HCT116 (cell line): ENCODE results near the gene PLK1. TPM values are rescaled to one million over a fixed set of nuclear protein-coding genes. Genes with fewer than 3 reads are reported as not detected.

ENCODE experiments used
- ATAC-seq: fragments of 200-7000 bp; cut with Tn5 transposase; 2 replicates; pipeline ENCODE4 v1.9.1; 2020; ENCODE audit warnings: mild to moderate bottlenecking, moderate library complexity
- BruUV-seq: library from RNA; stranded (reverse); fragments of 400-500 nt; replicated peaks from 2 replicates; lab custom pipeline; 2021; lab: Mats Ljungman, UMichigan
- CTCF ChIA-PET: fragments of 300-600 bp; sonication (Branson Sonifier 250); formaldehyde crosslinking; loops from one replicate; lab custom pipeline; 2021; ENCODE audit warnings: antibody characterized with exemption; lab: Charles Lee
- POLR2A ChIA-PET: fragments of 300-600, 350-600 bp; sonication (Branson Sonifier 250); formaldehyde crosslinking; loops from one replicate; lab custom pipeline; 2021; ENCODE audit warnings: antibody characterized with exemption; lab: Charles Lee
- RAD21 ChIA-PET, 2 experiments: fragments of 300-600 bp; sonication (Branson Sonifier 250); formaldehyde crosslinking; loops; one replicate each; lab custom pipeline; 2023; ENCODE audit warnings: low total read pairs in 2 of 2; ENCODE audit not compliant: uncharacterized antibody in 2 of 2, unreplicated experiment in 2 of 2, low non-redundant PET in 1 of 2; lab: Charles Lee
- DNase-seq: peaks from one replicate; pipeline ENCODE4 v3.0.0-alpha.2; 2010; ENCODE audit warnings: low read depth, low spot score
- H2AFZ ChIP-seq: fragments of 200-600 bp; shearing (Covaris generic), sonication (generic); 2 replicates; pipeline ENCODE4 v1.6.1; 2017; ENCODE audit warnings: low read depth, mixed run types, mixed read lengths, antibody characterized with exemption, low read length; ENCODE audit not compliant: poor library complexity, severe bottlenecking
- H3K27ac ChIP-seq: 2 replicates; pipeline ENCODE4 v1.5.1; 2012; ENCODE audit warnings: low read depth, low read length
- H3K27me3 ChIP-seq: fragments of 200-600 bp; sonication (generic); 2 replicates; pipeline ENCODE4 v1.6.1; 2016; ENCODE audit warnings: mixed run types, low read length, mixed read lengths; ENCODE audit not compliant: insufficient read depth
- H3K36me3 ChIP-seq, 2 experiments: fragments of 200-500 bp in 1 of 2; fragments of 200-600 bp in 1 of 2; sonication (Bioruptor generic) in 1 of 2; sonication (generic) in 1 of 2; 2 replicates each; pipeline versions ENCODE4 v1.5.1 to v1.6.1; 2014 to 2016; ENCODE audit warnings: low read length in 2 of 2, inconsistent platforms in 1 of 2, mixed read lengths in 1 of 2, mixed run types in 1 of 2; ENCODE audit not compliant: insufficient read depth in 2 of 2, control insufficient read depth in 1 of 2
- H3K4me1 ChIP-seq, 2 experiments: fragments of 200-600 bp in 1 of 2; sonication (generic) in 1 of 2; 2 replicates each; pipeline versions ENCODE4 v1.5.1 to v1.6.1; 2012 to 2017; ENCODE audit warnings: low read length in 2 of 2, inconsistent platforms in 1 of 2, mild to moderate bottlenecking in 1 of 2, mixed read lengths in 1 of 2, mixed run types in 1 of 2, moderate library complexity in 1 of 2; ENCODE audit not compliant: insufficient read depth in 2 of 2, control insufficient read depth in 1 of 2
- H3K4me2 ChIP-seq: fragments of 200-600 bp; sonication (generic); 2 replicates; pipeline ENCODE4 v1.6.1; 2017; ENCODE audit warnings: mixed run types, low read length, mixed read lengths
- H3K4me3 ChIP-seq, 2 experiments: fragments of 200-600 bp in 1 of 2; sonication (generic) in 1 of 2; replicated peaks in 1 of 2; 2 replicates each; pipeline ENCODE4 v1.5.1; 2011 to 2016; ENCODE audit warnings: low read length in 2 of 2, control low read depth in 1 of 2, low read depth in 1 of 2, mild to moderate bottlenecking in 1 of 2, mixed read lengths in 1 of 2, mixed run types in 1 of 2
- H3K79me2 ChIP-seq: fragments of 200-600 bp; sonication (generic); 2 replicates; pipeline ENCODE4 v1.6.1; 2017; ENCODE audit warnings: mild to moderate bottlenecking, mixed run types, low read length, moderate library complexity, mixed read lengths; ENCODE audit not compliant: insufficient read depth
- H3K9ac ChIP-seq: fragments of 200-600 bp; sonication (generic); 2 replicates; pipeline ENCODE4 v1.6.1; 2016; ENCODE audit warnings: low read length, mixed read lengths
- H3K9me2 ChIP-seq: fragments of 200-600 bp; sonication (generic), shearing (Covaris generic); 2 replicates; pipeline ENCODE4 v1.6.1; 2017; ENCODE audit warnings: mixed run types, mild to moderate bottlenecking, moderate library complexity; ENCODE audit not compliant: insufficient read depth
- H3K9me3 ChIP-seq, 2 experiments: fragments of 200-500 bp in 1 of 2; fragments of 200-600 bp in 1 of 2; sonication (Bioruptor generic) in 1 of 2; sonication (generic) in 1 of 2; 2 replicates each; pipeline ENCODE4 v1.6.1; 2014 to 2017; ENCODE audit warnings: low read length in 2 of 2, mixed read lengths in 2 of 2, inconsistent platforms in 1 of 2, low read depth in 1 of 2, mild to moderate bottlenecking in 1 of 2, mixed run types in 1 of 2, moderate library complexity in 1 of 2; ENCODE audit not compliant: control insufficient read depth in 1 of 2, insufficient read depth in 1 of 2
- H4K20me1 ChIP-seq: fragments of 200-600 bp; sonication (generic), shearing (Covaris generic); 2 replicates; pipeline ENCODE4 v1.6.1; 2017; ENCODE audit warnings: mixed run types, mild to moderate bottlenecking, moderate library complexity; ENCODE audit not compliant: insufficient read depth
- EZH2 ChIP-seq: fragments of 200-600 bp; sonication (generic); IDR thresholded peaks from 2 replicates; pipeline ENCODE4 v1.6.1; 2017; ENCODE audit warnings: antibody characterized with exemption, mixed run types
- EZH2phosphoT487 ChIP-seq: fragments of 200-600 bp; IDR thresholded peaks from 2 replicates; pipeline ENCODE4 v1.6.1; 2018; ENCODE audit warnings: antibody characterized with exemption, borderline replicate concordance
- POLR2A ChIP-seq: IDR thresholded peaks from 2 replicates; pipeline ENCODE4 v1.7.0; 2011; ENCODE audit warnings: borderline replicate concordance; ENCODE audit not compliant: insufficient read depth, insufficient read length; ENCODE audit errors: extremely low read depth
- POLR2AphosphoS5 ChIP-seq: IDR thresholded peaks from 2 replicates; pipeline ENCODE4 v1.6.1; 2011; ENCODE audit warnings: mild to moderate bottlenecking, low read depth, low read length, moderate library complexity
- SIN3A ChIP-seq: IDR thresholded peaks from 2 replicates; pipeline ENCODE4 v1.6.1; 2012; ENCODE audit warnings: low read depth
- SRF ChIP-seq: IDR thresholded peaks from 2 replicates; pipeline ENCODE4 v1.6.1; 2012; ENCODE audit warnings: low read depth
- TCF7L2 ChIP-seq: IDR thresholded peaks from 2 replicates; pipeline ENCODE4 v1.7.0; 2011; ENCODE audit warnings: borderline replicate concordance, inconsistent platforms; ENCODE audit not compliant: insufficient read depth, insufficient read length; ENCODE audit errors: extremely low read depth
- YY1 ChIP-seq: IDR thresholded peaks from 2 replicates; pipeline ENCODE4 v1.6.1; 2011; ENCODE audit warnings: low read length, low read depth, moderate library complexity, mild to moderate bottlenecking; ENCODE audit not compliant: insufficient replicate concordance; ENCODE audit errors: extremely low read depth
- intact Hi-C: fragments of 100-400 bp; cut with micrococcal nuclease; formaldehyde crosslinking; loops from 2 replicates; pipeline ENCODE4 v1.10.0; 2022
- total RNA-seq: library from RNA; stranded (reverse); gene quantifications from one replicate; pipeline ENCODE4 v1.2.1, GENCODE V29; 2021; ENCODE audit not compliant: unreplicated experiment
- TF ChIP-seq, protein P1 (sequence below): IDR thresholded peaks from 2 replicates; pipeline ENCODE4 v1.6.1; 2012; ENCODE audit warnings: low read depth
- TF ChIP-seq, protein P2 (sequence below): IDR thresholded peaks from 2 replicates; pipeline ENCODE4 v1.6.1; 2012

Gene PLK1
- total RNA-seq, 1 experiment from 2014 or later: 144 TPM

- no peak overlapping the region for H3K4me2 ChIP-seq
- no peak overlapping the region for H2AFZ ChIP-seq
- H3K4me3 ChIP-seq: no peak overlapping the region
- no peak overlapping the region for H3K27ac ChIP-seq
- TF ChIP-seq, protein P1, sequence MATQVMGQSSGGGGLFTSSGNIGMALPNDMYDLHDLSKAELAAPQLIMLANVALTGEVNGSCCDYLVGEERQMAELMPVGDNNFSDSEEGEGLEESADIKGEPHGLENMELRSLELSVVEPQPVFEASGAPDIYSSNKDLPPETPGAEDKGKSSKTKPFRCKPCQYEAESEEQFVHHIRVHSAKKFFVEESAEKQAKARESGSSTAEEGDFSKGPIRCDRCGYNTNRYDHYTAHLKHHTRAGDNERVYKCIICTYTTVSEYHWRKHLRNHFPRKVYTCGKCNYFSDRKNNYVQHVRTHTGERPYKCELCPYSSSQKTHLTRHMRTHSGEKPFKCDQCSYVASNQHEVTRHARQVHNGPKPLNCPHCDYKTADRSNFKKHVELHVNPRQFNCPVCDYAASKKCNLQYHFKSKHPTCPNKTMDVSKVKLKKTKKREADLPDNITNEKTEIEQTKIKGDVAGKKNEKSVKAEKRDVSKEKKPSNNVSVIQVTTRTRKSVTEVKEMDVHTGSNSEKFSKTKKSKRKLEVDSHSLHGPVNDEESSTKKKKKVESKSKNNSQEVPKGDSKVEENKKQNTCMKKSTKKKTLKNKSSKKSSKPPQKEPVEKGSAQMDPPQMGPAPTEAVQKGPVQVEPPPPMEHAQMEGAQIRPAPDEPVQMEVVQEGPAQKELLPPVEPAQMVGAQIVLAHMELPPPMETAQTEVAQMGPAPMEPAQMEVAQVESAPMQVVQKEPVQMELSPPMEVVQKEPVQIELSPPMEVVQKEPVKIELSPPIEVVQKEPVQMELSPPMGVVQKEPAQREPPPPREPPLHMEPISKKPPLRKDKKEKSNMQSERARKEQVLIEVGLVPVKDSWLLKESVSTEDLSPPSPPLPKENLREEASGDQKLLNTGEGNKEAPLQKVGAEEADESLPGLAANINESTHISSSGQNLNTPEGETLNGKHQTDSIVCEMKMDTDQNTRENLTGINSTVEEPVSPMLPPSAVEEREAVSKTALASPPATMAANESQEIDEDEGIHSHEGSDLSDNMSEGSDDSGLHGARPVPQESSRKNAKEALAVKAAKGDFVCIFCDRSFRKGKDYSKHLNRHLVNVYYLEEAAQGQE: no peak
- ATAC-seq: no peak
- ChIA-PET RAD21 (no interaction called here), CTCF (no interaction called here), POLR2A (no interaction called here)
- no peak overlapping the region for H3K9ac ChIP-seq
- DNase-seq: no peak
- no peaks in the 10 kb centered on the region for H3K9me3 ChIP-seq
- no peaks in the 10 kb centered on the region for H4K20me1 ChIP-seq
- no peaks in the 10 kb centered on the region for H3K4me1 ChIP-seq
- no peaks in the 10 kb centered on the region for H3K36me3 ChIP-seq
- intact Hi-C loops: no loop called here
- H3K79me2 ChIP-seq: no peaks in the 10 kb centered on the region
- BruUV-seq: no TSS peak
- H3K27me3 ChIP-seq: no peaks in the 10 kb centered on the region
- no peaks in the 10 kb centered on the region for H3K9me2 ChIP-seq
These were observed 33.1 kb downstream of the PLK1 start for GRCh38 chr16:23711785-23712184.

DNA sequence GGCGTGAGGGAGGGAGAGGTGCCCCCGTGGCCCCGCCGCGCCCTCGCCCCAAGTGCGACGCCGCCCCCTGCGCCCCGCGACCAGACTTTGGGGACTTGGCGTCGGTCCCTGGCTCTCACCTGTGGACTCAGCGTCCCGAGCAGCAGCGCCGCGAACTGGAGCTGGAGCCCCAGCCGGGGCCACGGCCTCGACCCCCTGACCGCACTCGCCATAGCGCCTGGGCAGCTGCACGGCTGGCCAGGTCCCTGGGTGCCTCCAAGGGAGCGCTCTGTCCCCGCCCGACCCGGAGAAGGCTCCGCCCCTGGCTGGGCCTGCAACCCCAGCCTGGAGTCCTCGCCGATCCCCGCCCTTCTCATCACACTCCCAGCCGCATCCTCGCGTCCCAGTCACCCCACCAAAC is 34.3 kb downstream of the PLK1 start, which contains the start of gene ERN2:
ERN2 (minus strand) TSS at position 247 of the 400 bp plus-strand sequence; CDS start at position 212, 35 bp downstream.
- Histone ChIP-seq H3K27me3 (no peaks in the 10 kb centered on the region), H2AFZ (no peak within 1 kb of the TSS)
- intact Hi-C loops: no loop called here

More for the DNA sequence above, 34.3 kb downstream of the PLK1 start, which contains the start of gene ERN2:
- Histone ChIP-seq H4K20me1 (no peaks in the 10 kb centered on the region), H3K27ac (no peak within 1 kb of the TSS), H3K9me2 (no peaks in the 10 kb centered on the region), H3K9me3 (no peaks in the 10 kb centered on the region), H3K4me1 (no peaks in the 10 kb centered on the region), H3K4me3 (no peak within 1 kb of the TSS), H3K36me3 (no peaks in the 10 kb centered on the region), H3K79me2 (no peaks in the 10 kb centered on the region), H3K9ac (no peak within 1 kb of the TSS), H3K4me2 (no peak within 1 kb of the TSS)
- RAD21 ChIA-PET: no interaction called here
- ATAC-seq (no peak), DNase-seq (no peak)
- TF ChIP-seq YY1 (no peak), POLR2A (no peak), POLR2AphosphoS5 (no peak), SIN3A (no peak), EZH2phosphoT487 (no peak), SRF (no peak), TCF7L2 (no peak), EZH2 (no peak)
- TF ChIP-seq, protein P2, sequence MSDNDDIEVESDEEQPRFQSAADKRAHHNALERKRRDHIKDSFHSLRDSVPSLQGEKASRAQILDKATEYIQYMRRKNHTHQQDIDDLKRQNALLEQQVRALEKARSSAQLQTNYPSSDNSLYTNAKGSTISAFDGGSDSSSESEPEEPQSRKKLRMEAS: no peak
- TF ChIP-seq, protein P1: no peak
- BruUV-seq: no TSS peak
- CTCF ChIA-PET: no interaction called here
- POLR2A ChIA-PET: no interaction called here
